Fibroblast of skin of left biceps (primary cell): ENCODE data around the gene GRIA3.
"Not testable (repeated sequence)": the region's sequence is repeated elsewhere in the genome, so short reads cannot be mapped to it uniquely, and the experiment has no call there.

ENCODE experiments used
- DNase-seq, 2 experiments: peaks; one replicate each; pipeline ENCODE4 v3.0.0-alpha.2; 2013; ENCODE audit warnings: low read depth in 2 of 2

The GRIA3 gene

DNA sequence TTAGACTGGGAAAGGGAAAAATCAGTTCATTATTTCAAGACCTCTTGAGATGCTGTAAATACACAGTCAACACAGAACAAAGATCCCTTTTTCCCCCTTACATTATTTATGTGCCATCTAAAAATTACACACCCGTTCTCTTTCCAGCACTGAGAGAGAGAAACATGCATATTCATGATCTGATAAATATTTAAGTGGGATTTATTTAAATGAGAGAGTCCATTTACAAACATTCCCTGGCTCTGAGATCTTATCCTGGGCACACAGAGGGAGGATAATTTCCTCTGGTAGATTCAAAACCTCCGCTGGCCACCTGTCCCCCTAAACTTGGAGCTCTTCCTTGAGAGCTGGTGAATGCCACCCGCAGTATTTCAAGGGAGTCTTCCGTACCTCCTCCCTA is 88.6 kb downstream of the GRIA3 start:
- no peak for DNase-seq

DNA sequence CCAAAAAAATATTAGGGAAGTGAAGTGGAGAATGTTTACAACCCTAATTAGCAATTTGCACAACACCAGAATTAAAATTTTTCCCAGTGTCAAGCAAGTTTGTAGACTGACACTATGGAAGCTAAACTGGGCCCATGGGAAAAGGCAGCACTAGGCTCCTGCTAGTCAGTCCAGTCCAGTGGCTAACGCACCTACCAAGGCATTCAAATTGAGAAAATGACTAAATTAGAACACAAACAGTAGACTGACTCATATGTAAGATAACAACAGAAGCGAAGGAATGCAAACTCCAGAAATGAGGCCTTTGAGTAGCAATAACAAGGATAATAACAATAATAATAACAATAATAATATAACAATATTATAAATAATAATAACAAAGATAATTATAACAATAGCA is 90.7 kb downstream of the GRIA3 start:
- no peak for DNase-seq

DNA sequence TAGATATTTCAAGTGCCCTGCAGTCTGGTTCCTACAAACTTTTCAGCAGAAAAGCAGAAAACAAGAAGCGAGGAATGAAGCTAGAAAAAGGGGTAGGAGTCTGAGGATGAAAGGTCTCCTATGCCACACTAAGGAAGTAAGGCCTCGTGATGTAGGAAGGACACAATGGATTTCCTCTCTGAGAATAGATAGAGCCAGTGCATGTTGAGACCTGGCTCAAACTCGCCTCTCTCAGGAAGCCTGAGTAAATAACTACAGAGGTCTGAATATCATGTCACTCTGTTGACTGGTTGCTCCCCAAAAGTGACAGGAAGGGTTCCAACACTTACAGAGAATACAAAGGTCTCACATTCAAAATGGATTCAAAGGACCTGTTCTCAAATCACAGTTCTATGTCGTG is 93.3 kb downstream of the GRIA3 start:
- no peak for DNase-seq

DNA sequence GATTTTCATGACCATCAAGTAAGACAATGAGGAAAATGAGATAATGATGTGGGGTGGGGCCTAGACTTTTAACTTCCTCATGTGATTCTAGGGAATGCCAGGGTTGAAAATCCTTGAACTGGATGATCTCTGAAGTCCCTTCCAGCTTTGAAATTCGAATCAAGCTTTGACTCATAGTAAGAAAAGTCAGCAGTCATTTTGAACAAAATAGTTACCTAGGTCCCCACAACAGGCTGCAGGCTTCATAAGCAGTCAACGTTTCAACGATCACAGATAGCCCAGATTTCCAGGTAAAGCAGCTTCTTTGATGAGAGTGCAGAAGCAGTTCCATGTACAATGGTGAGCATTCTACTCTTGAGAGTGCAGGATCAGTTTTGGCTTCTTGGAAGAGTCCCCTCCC is 93.7 kb downstream of the GRIA3 start:
- DNase-seq, result no peak

DNA sequence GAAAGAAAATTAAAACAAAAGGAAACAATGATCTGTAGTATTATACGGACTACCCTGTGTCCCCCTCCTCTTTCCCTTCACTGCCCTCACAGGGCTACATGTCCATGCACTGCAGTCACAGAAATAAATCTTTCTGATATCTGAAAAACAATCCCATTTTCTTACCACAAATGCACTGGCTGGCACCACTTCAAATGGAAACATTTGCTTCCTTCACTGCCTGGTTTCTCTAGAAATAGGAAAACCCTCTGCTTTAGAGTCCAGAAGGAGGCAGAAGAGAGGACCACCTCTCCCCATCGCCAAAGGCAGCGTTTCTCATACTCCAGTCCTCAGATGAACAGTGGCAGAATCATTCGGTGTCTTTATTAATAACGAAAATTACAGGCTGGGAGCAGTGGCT is 98.2 kb downstream of the GRIA3 start:
- DNase-seq, result no peak

DNA sequence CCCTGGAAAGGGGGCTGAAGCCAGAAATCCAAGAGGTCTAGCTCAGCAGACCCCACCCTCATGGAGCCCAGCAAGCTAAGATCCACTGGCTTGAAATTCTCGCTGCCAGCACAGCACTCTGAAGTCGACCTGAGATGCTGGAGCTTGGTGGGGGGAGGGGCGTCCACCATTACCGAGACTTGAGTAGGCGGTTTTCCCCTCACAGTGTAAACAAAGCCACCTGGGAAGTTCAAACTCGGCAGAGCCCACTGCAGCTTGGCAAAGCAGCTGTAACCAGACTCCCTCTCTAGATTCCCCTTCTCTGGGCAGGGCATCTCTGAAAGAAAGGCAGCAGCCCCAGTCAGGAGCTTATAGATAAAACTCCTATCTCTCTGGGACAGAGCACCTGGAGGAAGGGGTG is 99.3 kb downstream of the GRIA3 start:
- not testable (repeated sequence) for DNase-seq

DNA sequence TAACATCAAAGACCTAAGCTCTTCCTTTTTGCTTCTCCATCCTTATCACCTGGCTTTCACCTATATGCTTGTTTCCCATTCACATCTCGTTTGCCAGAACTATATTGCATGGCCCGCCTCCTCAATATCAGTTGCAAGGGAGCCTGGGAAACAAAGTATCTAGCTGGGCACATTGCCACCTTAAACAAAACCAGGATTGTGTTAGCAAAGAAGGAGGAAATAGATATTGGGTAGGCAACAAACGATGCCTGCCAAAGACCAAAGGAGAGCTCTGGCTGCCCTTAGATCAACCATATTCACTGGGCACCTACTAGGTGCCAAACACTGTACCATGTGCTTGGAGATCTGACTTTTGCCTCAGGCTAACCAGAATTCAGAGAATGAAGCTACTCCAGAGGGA is 107.5 kb downstream of the GRIA3 start:
- DNase-seq, result no peak

DNA sequence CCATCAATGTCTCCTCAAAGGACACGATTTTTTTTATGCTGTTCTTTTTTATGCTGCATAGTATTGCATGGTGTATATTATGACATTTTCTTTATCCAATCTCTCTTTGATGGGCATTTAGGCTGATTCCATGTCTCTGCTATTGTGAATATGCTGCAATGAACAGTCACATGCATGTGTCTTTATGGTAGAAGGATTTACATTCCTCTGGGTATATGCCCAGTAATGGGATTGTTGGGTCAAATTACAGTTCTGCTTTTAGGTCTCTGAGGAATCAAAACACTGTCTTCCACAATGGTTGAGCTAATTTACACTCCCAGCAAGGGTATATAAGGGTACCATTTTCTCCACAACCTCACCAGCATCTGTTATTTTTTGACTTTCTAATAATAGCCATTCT is 113.9 kb downstream of the GRIA3 start:
- DNase-seq, result peak; percentile 6 to 9

DNA sequence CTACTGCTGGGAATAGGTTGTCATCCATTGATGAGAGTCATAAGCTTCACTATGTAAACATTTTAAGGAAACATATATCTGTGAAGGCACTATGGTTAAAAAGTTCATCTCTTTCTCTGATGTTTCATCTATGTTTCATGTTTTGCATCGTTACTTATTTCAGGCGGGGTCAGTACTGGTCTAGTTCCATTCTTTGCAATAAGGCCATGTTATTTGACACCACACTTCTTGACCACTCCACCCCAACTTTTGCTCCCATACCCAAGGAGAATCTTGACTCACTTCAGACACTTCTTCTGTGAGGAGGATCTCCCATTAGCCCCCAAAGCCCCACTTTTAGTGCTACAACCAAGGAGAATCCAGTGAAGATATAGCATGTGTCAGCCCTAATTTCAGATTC is 119.4 kb downstream of the GRIA3 start:
- DNase-seq, result no peak

DNA sequence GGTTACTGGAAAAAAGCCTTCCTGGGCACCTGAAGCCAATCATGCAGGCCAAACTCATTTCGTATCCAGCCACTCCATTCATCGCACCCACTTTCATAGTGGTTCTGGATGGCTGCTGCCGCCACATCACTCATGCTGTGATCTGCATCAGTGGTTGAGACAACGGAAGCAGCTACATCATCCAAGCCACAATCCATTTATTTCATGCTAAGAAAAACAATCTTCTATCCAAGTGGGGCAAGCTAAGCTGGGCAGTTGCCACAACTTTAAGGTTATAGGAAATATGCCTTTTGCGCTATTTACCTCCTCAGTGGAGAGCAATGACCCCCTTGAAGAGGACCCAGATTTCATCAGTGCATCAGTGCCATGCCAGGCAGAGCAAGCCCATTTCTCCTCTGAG is 124.6 kb downstream of the GRIA3 start:
- DNase-seq, result no peak

DNA sequence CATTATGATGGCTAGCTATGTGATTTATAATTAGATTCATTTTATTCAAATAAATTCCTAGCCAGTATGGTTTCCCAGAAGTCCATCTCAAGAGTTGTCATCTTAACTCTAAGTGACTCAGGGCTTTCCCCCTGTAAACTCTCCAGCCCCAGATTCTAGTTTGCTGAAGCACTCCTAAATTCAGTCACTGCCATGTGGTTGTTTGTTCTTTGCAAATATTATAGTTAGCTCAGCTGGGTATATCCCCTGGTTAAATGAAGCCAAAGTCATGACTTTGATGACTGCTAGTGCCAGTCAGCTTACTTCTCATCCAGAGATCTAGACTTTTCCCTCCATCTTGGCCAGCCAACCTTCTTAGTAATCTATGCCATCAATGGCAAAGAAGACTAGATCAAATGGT is 126.0 kb downstream of the GRIA3 start:
- DNase-seq, result no peak

DNA sequence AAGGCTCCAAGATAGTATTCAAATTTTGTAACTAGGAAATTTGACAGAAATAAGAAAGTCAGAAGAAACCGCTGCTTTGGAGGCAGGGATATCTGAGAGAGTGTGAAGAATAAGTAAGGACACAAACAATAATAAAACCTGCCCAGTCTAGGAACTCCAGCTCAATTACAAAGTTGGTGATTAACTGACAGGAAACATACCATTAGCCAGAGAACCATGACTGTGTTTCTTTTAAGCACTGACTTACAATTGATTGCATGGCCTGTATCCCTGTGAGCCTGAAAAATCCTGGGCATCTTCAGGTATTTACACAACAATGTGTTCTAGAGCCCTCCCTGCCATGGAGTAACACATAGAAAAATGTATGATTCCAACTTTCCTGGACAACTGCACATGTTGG is 127.4 kb downstream of the GRIA3 start:
- DNase-seq, result no peak

DNA sequence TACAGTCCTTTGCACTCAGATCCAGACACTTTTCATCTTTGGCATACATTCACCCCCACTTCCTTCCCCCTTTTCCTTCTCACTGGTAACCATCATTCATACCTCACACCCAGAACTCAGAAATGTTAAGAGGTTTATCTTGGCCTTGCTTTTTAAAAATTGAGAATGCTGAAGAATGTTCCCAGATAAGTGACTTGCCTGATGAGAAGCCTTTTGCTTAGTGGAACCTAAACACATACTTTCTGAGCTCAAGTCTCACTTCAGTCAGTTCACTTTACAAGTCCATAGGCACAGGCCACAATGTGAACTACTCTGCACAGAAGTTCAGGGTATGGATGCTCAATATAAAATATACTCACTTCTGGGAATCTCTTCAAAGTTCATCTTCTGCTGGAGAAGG is 129.4 kb downstream of the GRIA3 start:
- DNase-seq, result no peak

DNA sequence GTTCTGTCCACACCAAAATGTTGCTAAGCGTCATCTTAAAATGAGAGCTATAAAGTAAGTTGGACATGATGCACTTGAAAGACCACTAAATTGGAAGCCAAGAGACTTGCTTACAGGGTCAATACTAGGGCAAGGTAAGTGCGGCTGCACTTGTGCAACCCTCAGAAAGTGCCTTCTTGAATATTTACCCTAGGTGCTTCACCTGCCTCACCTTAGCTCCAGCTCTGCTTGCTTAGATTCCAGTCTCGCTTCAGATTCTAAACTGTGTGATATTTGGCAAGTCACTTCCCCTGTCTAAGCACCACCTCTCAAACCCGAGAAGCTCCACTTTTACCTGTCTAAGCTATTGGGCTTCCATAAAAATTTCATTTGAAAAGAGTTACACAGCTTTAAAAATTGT is 136.5 kb downstream of the GRIA3 start:
- no peak for DNase-seq

DNA sequence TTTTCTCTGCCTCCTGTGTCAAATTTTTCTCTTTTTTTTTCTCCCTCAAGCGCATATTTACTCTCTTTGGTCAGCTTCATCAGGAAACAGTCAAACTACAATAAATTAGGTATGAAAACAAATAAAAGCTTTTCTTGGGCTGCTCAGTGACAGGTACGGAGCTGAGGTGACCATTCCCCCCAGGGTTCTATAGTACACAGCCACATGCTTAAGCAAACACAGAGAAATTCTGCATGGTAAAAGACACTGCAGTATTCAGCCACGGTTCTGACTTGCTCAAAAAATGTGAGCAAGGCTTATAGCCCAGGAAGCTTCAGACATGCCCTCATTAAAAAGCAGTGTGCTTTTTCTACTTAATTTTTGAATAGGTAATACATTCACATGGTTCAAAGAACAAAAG is 138.5 kb downstream of the GRIA3 start:
- DNase-seq, result no peak

DNA sequence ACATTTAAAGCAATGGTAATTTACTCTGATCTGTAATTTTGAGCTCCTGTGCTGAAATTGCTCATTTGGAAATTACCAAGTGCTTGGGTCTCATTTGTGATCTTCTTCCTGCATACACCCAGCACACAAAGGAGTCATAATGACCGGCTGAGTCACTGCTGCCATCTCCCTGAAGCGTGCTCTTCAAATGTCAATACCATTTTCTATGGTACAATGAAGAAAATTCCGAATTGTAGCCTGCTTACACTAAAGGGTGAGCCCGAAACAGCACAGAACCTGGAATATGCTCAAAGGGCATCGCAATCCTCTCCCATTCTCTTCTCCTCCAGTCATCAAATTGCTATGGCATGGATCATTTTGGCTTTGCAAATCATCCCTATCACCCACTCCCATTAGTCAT is 140.5 kb downstream of the GRIA3 start:
- DNase-seq, result no peak

DNA sequence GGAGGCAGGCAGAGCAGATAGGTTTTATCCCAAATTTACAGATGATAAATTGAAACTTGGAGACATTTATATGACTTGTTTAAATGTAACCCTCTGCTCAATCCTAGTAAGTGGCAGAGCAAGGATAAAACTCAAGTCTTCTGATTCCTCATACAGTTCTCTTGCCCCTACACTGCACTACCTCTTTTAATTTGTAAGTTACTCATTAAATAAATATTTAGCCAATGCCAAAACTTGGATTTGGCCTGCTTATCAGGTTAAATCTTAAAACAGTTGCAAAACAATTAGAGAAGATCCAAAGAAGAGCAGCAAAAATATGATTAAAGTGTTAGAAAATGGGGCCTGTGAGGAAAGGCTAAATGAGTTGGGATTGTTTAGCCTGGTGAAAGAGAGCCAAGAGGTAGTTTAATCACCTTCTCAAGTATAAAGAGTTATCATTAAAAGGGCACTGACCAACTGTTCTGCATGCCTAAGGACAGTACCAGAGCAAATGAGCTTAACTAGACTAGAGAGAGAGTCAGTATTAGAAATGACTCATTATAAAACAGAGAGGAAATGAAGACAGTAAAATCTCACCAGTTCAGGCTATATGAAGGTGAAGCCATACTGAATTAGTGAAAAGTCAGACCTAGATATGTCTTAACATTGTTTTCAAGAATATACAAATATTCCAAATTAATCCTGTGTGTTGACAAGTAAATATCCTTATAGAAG is 146.3 kb downstream of the GRIA3 start:
- no peak for DNase-seq

DNA sequence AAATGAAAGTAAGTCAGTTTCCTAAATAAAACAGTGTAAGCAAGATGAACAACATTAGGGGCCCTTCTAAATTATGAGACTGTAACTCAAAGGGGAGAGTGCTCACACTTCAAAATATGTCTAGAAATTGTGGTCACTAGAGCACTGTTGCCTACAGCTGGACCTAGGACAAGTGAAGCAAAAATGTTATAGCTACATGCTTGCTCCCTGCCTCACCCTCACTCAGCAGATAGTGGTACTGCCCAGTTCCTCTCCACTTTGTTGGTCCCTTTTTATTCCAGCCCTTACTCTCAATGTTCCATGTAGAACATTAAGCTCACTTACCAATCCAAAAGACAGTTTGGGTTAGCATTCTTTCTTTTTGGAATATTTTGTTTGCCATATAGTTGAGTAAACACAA is 147.3 kb downstream of the GRIA3 start:
- no peak for DNase-seq

DNA sequence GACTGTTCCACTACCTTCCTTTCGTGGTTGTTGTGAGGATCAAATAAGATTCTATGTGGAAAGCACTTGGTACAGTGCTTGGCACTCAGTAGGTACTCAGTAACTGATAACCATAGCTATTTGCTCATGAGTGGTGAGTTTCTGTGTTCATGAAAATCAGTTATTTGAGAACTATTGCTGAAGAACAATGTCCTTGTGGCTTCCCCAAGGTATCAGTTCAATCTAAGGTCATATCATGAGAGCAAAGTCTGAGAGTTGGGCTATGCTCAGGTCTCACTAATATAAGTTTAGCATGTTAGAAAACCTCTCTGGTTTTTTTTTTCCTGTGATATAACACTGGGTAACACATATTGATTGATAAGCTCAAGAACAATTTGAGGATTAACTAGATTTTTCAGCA is 147.8 kb downstream of the GRIA3 start:
- DNase-seq, result no peak

DNA sequence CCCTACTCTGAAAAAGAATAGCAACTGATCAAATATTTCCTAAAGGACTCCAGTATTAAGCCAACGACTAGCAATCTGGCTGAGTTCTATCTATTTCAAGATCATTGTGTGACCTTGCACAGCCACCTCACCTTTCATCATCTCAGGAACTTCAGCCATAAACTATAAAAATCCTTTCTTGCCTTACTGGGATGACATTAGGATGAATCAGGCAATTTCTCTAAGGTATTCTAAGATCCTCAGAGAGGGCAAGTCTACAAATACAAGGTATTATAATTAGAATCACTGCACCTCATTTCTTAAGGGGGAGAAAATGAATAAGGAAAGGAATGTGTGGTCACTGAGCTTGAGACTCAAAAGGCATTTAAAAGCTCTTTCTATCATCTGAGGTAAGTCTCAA is 152.6 kb downstream of the GRIA3 start:
- DNase-seq, result no peak

DNA sequence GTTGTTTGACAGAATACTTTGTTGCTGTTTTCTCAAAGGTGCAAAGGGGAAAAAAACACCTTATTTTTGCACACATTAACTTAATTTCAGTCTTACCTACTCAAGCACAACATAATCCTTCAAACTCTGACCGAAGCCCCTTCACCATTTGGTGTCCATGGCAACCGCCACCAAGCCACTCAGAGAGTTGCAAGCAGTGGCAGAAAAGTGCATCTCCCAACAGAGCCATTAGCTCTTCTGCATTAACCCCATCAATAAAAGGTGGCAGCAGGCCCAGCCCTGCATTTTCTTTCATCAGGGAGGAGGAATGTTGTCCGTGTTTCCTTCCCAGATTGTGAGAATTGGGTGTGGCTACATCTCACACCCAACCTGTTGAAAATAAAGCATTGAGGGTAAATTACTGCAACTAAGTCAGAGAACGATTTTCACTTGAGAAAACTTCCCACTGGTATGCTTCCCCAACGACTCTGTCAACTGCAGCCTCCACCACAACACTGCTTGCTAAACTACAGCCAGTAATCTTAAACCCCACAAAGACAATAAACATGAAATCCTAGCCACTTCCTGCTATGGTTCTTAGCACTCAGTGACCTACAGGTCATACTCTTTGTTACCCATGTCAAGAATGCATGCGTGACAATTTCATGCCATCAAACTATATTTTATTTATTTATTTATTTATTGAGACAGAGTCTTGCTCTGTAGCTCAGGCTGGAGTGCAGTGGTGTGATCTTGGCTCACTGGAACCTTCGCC is 154.0 kb downstream of the GRIA3 start:
- no peak for DNase-seq

DNA sequence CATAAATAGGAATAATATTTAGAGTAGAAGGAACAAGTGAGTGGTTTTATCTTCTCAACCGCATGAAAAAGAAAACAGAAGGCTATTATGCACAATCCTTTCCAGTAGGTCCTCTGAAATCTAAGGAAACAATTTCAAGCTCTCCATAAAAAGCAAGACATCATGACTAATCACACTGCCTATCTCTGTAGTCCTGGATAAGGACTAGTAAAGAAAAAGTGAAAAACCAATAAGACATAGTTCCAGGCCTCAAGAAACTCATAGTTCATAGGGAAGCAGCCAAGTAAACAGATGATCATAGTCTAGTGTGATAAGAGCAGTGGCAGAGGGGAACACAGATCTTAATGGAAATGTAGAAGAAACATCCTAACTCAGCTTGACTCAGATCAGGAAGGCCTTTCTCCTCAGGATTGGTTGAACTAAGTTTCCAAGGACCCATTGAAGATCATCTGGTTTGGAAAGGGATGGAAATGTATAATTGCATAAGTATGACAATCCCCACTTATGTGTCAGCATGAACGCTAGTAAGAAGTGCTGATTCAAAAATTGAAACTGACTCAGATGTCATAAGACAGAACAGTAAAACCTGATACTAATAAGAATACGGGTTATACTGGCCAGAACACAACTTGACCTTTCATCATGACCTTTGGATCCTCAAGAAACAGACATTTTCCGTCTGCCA is 155.3 kb downstream of the GRIA3 start:
- peak; percentile 31 to 43 for DNase-seq

DNA sequence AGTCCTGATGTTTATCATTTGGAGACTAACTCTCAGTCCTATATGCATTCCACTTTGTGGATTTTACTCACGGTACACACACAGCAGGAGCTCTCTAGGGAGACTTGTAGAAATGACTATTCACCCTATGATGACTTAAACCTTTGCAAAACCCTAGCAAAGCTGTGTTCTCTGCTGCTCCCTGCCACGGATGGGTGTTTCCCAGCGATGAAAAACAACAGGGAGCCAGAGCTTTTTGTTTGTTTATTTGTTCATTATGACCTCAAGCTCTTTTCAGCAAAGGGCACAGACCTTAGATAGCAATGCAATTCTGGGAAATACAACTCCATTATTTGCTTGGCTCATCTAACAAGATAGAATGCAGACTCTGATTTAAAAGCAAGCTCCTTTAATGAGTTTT is 156.6 kb downstream of the GRIA3 start:
- no peak for DNase-seq
